H1 (cell line): Measurements from ENCODE around the gene RAI14. TPM values are rescaled to one million over a fixed set of nuclear protein-coding genes. Genes with fewer than 3 reads are reported as not detected.

Experiments
- CHD1 ChIP-seq: IDR thresholded peaks from 2 replicates; pipeline ENCODE4 v1.6.1; 2012; ENCODE audit warnings: low read depth, low read length, improper control_type of control experiment
- FOSL1 ChIP-seq: IDR thresholded peaks from 2 replicates; pipeline ENCODE4 v1.6.1; 2011; ENCODE audit warnings: mild to moderate bottlenecking, low read depth, low read length, moderate library complexity; ENCODE audit not compliant: insufficient read depth
- GTF2F1 ChIP-seq: IDR thresholded peaks from 2 replicates; pipeline ENCODE4 v1.6.1; 2012; ENCODE audit warnings: low read depth, low read length, improper control_type of control experiment, borderline replicate concordance
- KDM1A ChIP-seq: fragments of 200-600, 300-600 bp; sonication (generic); IDR thresholded peaks from 2 replicates; pipeline ENCODE4 v1.7.1; 2016; ENCODE audit warnings: mild to moderate bottlenecking, low read length, borderline replicate concordance
- RAD21 ChIP-seq, 2 experiments: IDR thresholded peaks in 1 of 2; conservative IDR thresholded peaks in 1 of 2; 2 replicates each; pipeline ENCODE4 v1.6.1; 2011; ENCODE audit warnings: low read depth in 2 of 2, low read length in 2 of 2, improper control_type of control experiment in 1 of 2, inconsistent platforms in 1 of 2, mild to moderate bottlenecking in 1 of 2, moderate library complexity in 1 of 2
- SIRT6 ChIP-seq: IDR thresholded peaks from one replicate; pipeline ENCODE4 v1.7.1; 2012; ENCODE audit warnings: low read length, inconsistent platforms
- TEAD4 ChIP-seq: IDR thresholded peaks from 2 replicates; pipeline ENCODE4 v1.6.1; 2012; ENCODE audit warnings: low read depth, low read length, inconsistent platforms, mixed read lengths
- polyA plus RNA-seq, 7 experiments: library from polyadenylated mRNA; depleted of rRNA in 3 of 7; stranded (reverse) in 5 of 7; unstranded in 2 of 7; fragments of >200 nt in 5 of 7; fragments of 200-250 nt in 2 of 7; gene quantifications; 1 replicate in 5 of 7; 2 replicates in 1 of 7; 4 replicates in 1 of 7; pipeline versions ENCODE4 v1.2.1 to v1.2.3, GENCODE V29; 2011 to 2013; ENCODE audit warnings: missing spikeins in 2 of 7, mixed read lengths in 2 of 7
- total RNA-seq: library from RNA; stranded (reverse); fragmentation: NEBNext Ultra II Directional; extraction: Animal tissue kit (Norgen Biotek cat#: 25700); gene quantifications from 2 replicates; pipeline ENCODE4 v1.2.1, GENCODE V29; 2021
- TF ChIP-seq, protein P1 (sequence below): fragments of 300-600 bp; sonication (generic); IDR thresholded peaks from 2 replicates; pipeline ENCODE4 v1.7.1; 2012; ENCODE audit warnings: low read length, moderate library complexity, mild to moderate bottlenecking, inconsistent platforms; ENCODE audit not compliant: insufficient replicate concordance
- TF ChIP-seq, protein P2 (sequence below), 3 experiments: IDR thresholded peaks; 1 replicate in 2 of 3; 2 replicates in 1 of 3; pipeline versions ENCODE4 v1.5.1 to v1.6.1; 2011; ENCODE audit warnings: low read length in 3 of 3, mild to moderate bottlenecking in 3 of 3, inconsistent platforms in 2 of 3, low read depth in 1 of 3, moderate library complexity in 1 of 3; ENCODE audit not compliant: insufficient read depth in 1 of 3; ENCODE audit errors: control extremely low read depth in 1 of 3

Gene RAI14
- total and polyA plus RNA-seq, 2 of the 8 experiments (the other 6 are each of a cell fraction or from before 2014, with no cell fraction given), result 48.4 to 210 TPM

DNA sequence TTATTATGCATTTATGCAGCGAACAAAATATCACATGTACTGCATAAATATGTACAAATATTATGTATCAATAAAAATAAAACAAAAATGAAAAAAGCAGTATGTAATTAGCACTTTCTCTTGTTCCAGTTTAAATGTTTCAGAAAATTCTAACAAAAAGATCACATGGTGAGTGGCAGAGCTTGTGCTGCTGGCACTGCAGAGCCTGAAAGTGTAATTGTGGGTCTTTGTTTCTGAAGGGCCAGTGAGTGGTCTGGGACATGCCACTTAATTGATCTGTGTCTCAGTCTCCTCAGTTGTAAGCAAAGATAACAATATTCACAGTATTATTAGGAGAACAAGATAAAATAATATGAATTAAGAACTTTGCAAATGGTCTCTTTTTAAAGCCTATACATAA, 39.5 kb upstream of the RAI14 start (continued):
- TF ChIP-seq, protein P1, sequence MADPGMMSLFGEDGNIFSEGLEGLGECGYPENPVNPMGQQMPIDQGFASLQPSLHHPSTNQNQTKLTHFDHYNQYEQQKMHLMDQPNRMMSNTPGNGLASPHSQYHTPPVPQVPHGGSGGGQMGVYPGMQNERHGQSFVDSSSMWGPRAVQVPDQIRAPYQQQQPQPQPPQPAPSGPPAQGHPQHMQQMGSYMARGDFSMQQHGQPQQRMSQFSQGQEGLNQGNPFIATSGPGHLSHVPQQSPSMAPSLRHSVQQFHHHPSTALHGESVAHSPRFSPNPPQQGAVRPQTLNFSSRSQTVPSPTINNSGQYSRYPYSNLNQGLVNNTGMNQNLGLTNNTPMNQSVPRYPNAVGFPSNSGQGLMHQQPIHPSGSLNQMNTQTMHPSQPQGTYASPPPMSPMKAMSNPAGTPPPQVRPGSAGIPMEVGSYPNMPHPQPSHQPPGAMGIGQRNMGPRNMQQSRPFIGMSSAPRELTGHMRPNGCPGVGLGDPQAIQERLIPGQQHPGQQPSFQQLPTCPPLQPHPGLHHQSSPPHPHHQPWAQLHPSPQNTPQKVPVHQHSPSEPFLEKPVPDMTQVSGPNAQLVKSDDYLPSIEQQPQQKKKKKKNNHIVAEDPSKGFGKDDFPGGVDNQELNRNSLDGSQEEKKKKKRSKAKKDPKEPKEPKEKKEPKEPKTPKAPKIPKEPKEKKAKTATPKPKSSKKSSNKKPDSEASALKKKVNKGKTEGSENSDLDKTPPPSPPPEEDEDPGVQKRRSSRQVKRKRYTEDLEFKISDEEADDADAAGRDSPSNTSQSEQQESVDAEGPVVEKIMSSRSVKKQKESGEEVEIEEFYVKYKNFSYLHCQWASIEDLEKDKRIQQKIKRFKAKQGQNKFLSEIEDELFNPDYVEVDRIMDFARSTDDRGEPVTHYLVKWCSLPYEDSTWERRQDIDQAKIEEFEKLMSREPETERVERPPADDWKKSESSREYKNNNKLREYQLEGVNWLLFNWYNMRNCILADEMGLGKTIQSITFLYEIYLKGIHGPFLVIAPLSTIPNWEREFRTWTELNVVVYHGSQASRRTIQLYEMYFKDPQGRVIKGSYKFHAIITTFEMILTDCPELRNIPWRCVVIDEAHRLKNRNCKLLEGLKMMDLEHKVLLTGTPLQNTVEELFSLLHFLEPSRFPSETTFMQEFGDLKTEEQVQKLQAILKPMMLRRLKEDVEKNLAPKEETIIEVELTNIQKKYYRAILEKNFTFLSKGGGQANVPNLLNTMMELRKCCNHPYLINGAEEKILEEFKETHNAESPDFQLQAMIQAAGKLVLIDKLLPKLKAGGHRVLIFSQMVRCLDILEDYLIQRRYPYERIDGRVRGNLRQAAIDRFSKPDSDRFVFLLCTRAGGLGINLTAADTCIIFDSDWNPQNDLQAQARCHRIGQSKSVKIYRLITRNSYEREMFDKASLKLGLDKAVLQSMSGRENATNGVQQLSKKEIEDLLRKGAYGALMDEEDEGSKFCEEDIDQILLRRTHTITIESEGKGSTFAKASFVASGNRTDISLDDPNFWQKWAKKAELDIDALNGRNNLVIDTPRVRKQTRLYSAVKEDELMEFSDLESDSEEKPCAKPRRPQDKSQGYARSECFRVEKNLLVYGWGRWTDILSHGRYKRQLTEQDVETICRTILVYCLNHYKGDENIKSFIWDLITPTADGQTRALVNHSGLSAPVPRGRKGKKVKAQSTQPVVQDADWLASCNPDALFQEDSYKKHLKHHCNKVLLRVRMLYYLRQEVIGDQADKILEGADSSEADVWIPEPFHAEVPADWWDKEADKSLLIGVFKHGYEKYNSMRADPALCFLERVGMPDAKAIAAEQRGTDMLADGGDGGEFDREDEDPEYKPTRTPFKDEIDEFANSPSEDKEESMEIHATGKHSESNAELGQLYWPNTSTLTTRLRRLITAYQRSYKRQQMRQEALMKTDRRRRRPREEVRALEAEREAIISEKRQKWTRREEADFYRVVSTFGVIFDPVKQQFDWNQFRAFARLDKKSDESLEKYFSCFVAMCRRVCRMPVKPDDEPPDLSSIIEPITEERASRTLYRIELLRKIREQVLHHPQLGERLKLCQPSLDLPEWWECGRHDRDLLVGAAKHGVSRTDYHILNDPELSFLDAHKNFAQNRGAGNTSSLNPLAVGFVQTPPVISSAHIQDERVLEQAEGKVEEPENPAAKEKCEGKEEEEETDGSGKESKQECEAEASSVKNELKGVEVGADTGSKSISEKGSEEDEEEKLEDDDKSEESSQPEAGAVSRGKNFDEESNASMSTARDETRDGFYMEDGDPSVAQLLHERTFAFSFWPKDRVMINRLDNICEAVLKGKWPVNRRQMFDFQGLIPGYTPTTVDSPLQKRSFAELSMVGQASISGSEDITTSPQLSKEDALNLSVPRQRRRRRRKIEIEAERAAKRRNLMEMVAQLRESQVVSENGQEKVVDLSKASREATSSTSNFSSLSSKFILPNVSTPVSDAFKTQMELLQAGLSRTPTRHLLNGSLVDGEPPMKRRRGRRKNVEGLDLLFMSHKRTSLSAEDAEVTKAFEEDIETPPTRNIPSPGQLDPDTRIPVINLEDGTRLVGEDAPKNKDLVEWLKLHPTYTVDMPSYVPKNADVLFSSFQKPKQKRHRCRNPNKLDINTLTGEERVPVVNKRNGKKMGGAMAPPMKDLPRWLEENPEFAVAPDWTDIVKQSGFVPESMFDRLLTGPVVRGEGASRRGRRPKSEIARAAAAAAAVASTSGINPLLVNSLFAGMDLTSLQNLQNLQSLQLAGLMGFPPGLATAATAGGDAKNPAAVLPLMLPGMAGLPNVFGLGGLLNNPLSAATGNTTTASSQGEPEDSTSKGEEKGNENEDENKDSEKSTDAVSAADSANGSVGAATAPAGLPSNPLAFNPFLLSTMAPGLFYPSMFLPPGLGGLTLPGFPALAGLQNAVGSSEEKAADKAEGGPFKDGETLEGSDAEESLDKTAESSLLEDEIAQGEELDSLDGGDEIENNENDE, result no peak
- TF ChIP-seq GTF2F1, result no peak
- TF ChIP-seq, protein P2, sequence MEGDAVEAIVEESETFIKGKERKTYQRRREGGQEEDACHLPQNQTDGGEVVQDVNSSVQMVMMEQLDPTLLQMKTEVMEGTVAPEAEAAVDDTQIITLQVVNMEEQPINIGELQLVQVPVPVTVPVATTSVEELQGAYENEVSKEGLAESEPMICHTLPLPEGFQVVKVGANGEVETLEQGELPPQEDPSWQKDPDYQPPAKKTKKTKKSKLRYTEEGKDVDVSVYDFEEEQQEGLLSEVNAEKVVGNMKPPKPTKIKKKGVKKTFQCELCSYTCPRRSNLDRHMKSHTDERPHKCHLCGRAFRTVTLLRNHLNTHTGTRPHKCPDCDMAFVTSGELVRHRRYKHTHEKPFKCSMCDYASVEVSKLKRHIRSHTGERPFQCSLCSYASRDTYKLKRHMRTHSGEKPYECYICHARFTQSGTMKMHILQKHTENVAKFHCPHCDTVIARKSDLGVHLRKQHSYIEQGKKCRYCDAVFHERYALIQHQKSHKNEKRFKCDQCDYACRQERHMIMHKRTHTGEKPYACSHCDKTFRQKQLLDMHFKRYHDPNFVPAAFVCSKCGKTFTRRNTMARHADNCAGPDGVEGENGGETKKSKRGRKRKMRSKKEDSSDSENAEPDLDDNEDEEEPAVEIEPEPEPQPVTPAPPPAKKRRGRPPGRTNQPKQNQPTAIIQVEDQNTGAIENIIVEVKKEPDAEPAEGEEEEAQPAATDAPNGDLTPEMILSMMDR (IDR thresholded peaks at IDR 0.05; ENCODE audit: control extremely low read depth in 1 of 3, insufficient read depth in 1 of 3, low read depth in 1 of 3, low read length in 3 of 3), result no peak
- TF ChIP-seq SIRT6, result no peak
- no peak for TF ChIP-seq FOSL1
- TF ChIP-seq CHD1, result no peak
- TF ChIP-seq RAD21 (IDR thresholded peaks at IDR 0.05 in 1 of 2, conservative IDR thresholded peaks at IDR 0.05 in 1 of 2; ENCODE audit: low read depth in 2 of 2, low read length in 2 of 2), result no peak
- TF ChIP-seq TEAD4, result no peak
- no peak for TF ChIP-seq KDM1A
